Neural progenitor cell (in vitro differentiated cells): ENCODE measurements around the gene CBR3. TPM values are rescaled to one million over a fixed set of nuclear protein-coding genes. Genes with fewer than 3 reads are reported as not detected.

Experiments
- DNase-seq: peaks from one replicate; pipeline ENCODE4 v3.0.0-alpha.2; 2016; ENCODE audit warnings: low spot score
- H2AFZ ChIP-seq: fragments of 200-600 bp; sonication (generic); replicated peaks from 2 replicates; pipeline ENCODE4 v1.6.1; 2016; ENCODE audit warnings: antibody characterized with exemption
- H3F3A ChIP-seq: fragments of 200-600 bp; sonication (generic); 2 replicates; pipeline ENCODE4 v1.6.1; 2016; ENCODE audit warnings: antibody characterized with exemption, low read depth
- H3K27ac ChIP-seq: fragments of 200-600 bp; sonication (generic); 2 replicates; pipeline ENCODE4 v1.5.1; 2016; ENCODE audit warnings: mild to moderate bottlenecking
- H3K27me3 ChIP-seq: fragments of 200-600 bp; sonication (generic); 2 replicates; pipeline ENCODE4 v1.6.1; 2016; ENCODE audit warnings: mild to moderate bottlenecking, moderate library complexity
- H3K36me3 ChIP-seq: fragments of 200-600 bp; sonication (generic); 2 replicates; pipeline ENCODE4 v1.5.1; 2016
- H3K4me1 ChIP-seq: fragments of 200-600 bp; sonication (generic); 2 replicates; pipeline ENCODE4 v1.6.1; 2016; ENCODE audit warnings: mixed run types
- H3K4me2 ChIP-seq: fragments of 200-600 bp; sonication (generic); 2 replicates; pipeline ENCODE4 v1.6.1; 2016
- H3K4me3 ChIP-seq: fragments of 200-600 bp; sonication (generic); 2 replicates; pipeline ENCODE4 v1.5.1; 2016
- H3K79me2 ChIP-seq: fragments of 200-600 bp; sonication (generic); 2 replicates; pipeline ENCODE4 v1.6.1; 2016; ENCODE audit warnings: low read depth
- H3K9ac ChIP-seq: fragments of 200-600 bp; sonication (generic); 2 replicates; pipeline ENCODE4 v1.6.1; 2016
- H3K9me3 ChIP-seq: fragments of 200-600 bp; sonication (generic); 2 replicates; pipeline ENCODE4 v1.5.1; 2016; ENCODE audit warnings: low read depth
- H4K20me1 ChIP-seq: fragments of 200-600 bp; sonication (generic); 2 replicates; pipeline ENCODE4 v1.6.1; 2016; ENCODE audit warnings: low read depth
- H3K27ac Mint-ChIP-seq: 3 replicates; pipeline ENCODE4 v1.8.0; 2021; ENCODE audit warnings: mixed read lengths
- H3K27me3 Mint-ChIP-seq: 2 replicates; pipeline ENCODE4 v1.8.0; 2022; ENCODE audit warnings: low read depth, mild to moderate bottlenecking, inconsistent platforms, moderate library complexity, mixed read lengths; ENCODE audit not compliant: insufficient read depth
- H3K36me3 Mint-ChIP-seq: 3 replicates; pipeline ENCODE4 v1.8.0; 2021; ENCODE audit warnings: mixed read lengths
- H3K4me1 Mint-ChIP-seq: 3 replicates; pipeline ENCODE4 v1.8.0; 2021; ENCODE audit warnings: mixed read lengths
- H3K4me3 Mint-ChIP-seq: 3 replicates; pipeline ENCODE4 v1.8.0; 2021; ENCODE audit warnings: mild to moderate bottlenecking, moderate library complexity, mixed read lengths
- H3K9me3 Mint-ChIP-seq: 3 replicates; pipeline ENCODE4 v1.8.0; 2020; ENCODE audit warnings: mixed read lengths
- CTCF ChIP-seq: fragments of 200-600 bp; sonication (generic); IDR thresholded peaks from 2 replicates; pipeline ENCODE4 v1.5.1; 2017; ENCODE audit warnings: antibody characterized with exemption, mild to moderate bottlenecking
- EZH2 ChIP-seq: fragments of 200-600 bp; sonication (generic); IDR thresholded peaks from 2 replicates; pipeline ENCODE4 v1.6.1; 2017; ENCODE audit warnings: antibody characterized with exemption, mild to moderate bottlenecking, moderate library complexity
- EZH2phosphoT487 ChIP-seq: fragments of 200-600 bp; sonication (generic); IDR thresholded peaks from 2 replicates; pipeline ENCODE4 v1.6.1; 2017; ENCODE audit warnings: antibody characterized with exemption
- total RNA-seq: library from RNA; depleted of rRNA; stranded (reverse); fragments of >200 nt; gene quantifications from 2 replicates; pipeline ENCODE4 v1.2.3, GENCODE V29; 2015; ENCODE audit warnings: low replicate concordance

Gene CBR3
- total RNA-seq, 1 donor from 2014 or later: not detected

- no peak overlapping the region for H3K27ac ChIP-seq
Observed at GRCh38 chr21:36100971-36101641, 33.8 kb upstream of the CBR3 start.

GRCh38 chr21:36103434-36103833 lies 31.4 kb upstream of the CBR3 start:
- peaks cover 7% of the 10 kb centered on the region for H3K27me3 Mint-ChIP-seq
- no peaks in the 10 kb centered on the region for H3K9me3 ChIP-seq
- no peak overlapping the region for H2AFZ ChIP-seq
- H3K4me2 ChIP-seq: no peak overlapping the region
- TF ChIP-seq EZH2phosphoT487 (no peak), CTCF (no peak), EZH2 (no peak)
- no peak overlapping the region for H3K4me3 ChIP-seq
- H3K27ac Mint-ChIP-seq: no peak overlapping the region
- H3K9me3 Mint-ChIP-seq: peaks cover 2% of the 10 kb centered on the region
- H3K9ac ChIP-seq: no peak overlapping the region
- H3K27ac ChIP-seq: no peak overlapping the region
- H3K36me3 ChIP-seq: no peaks in the 10 kb centered on the region
- peaks cover 10% of the 10 kb centered on the region for H3F3A ChIP-seq
- no peak overlapping the region for H3K4me3 Mint-ChIP-seq
- peaks cover 12% of the 10 kb centered on the region for H3K4me1 Mint-ChIP-seq
- DNase-seq: no peak
- H4K20me1 ChIP-seq: no peaks in the 10 kb centered on the region
- H3K79me2 ChIP-seq: no peaks in the 10 kb centered on the region
- H3K27me3 ChIP-seq: no peaks in the 10 kb centered on the region
- H3K4me1 ChIP-seq: peaks cover 5% of the 10 kb centered on the region
- H3K36me3 Mint-ChIP-seq: no peaks in the 10 kb centered on the region

More at GRCh38 chr21:36100971-36101641, 33.8 kb upstream of the CBR3 start:
- no peak for DNase-seq
- Mint-ChIP-seq H3K4me3 (no peak overlapping the region), H3K4me1 (peaks cover 20% of the 10 kb centered on the region), H3K9me3 (peaks cover 2% of the 10 kb centered on the region), H3K36me3 (no peaks in the 10 kb centered on the region), H3K27me3 (peaks cover 5% of the 10 kb centered on the region), H3K27ac (no peak overlapping the region)
- Histone ChIP-seq H3K27me3 (no peaks in the 10 kb centered on the region), H3F3A (peaks cover 27% of the 10 kb centered on the region), H3K79me2 (no peaks in the 10 kb centered on the region), H3K36me3 (no peaks in the 10 kb centered on the region), H3K4me1 (peaks cover 20% of the 10 kb centered on the region), H3K4me3 (no peak overlapping the region), H4K20me1 (no peaks in the 10 kb centered on the region), H2AFZ (no peak overlapping the region), H3K4me2 (no peak overlapping the region), H3K9me3 (no peaks in the 10 kb centered on the region), H3K9ac (no peak overlapping the region)
- no peak for TF ChIP-seq CTCF
- TF ChIP-seq EZH2: no peak
- TF ChIP-seq EZH2phosphoT487: no peak

- no peaks in the 10 kb centered on the region for H3K27me3 ChIP-seq
- H3K9me3 ChIP-seq: no peaks in the 10 kb centered on the region
- no peak overlapping the region for H3K27ac ChIP-seq
- H3F3A ChIP-seq: peaks cover 10% of the 10 kb centered on the region
- no peaks in the 10 kb centered on the region for H4K20me1 ChIP-seq
- TF ChIP-seq EZH2 (no peak), CTCF (peak; percentile 66), EZH2phosphoT487 (no peak)
- H3K9me3 Mint-ChIP-seq: peaks cover 2% of the 10 kb centered on the region
- peak overlapping the region; percentile 66 for H2AFZ ChIP-seq
- no peak overlapping the region for H3K4me3 Mint-ChIP-seq
- DNase-seq: peak; percentile 80
- H3K27me3 Mint-ChIP-seq: peaks cover 9% of the 10 kb centered on the region
- H3K9ac ChIP-seq: no peak overlapping the region
- no peaks in the 10 kb centered on the region for H3K79me2 ChIP-seq
- no peaks in the 10 kb centered on the region for H3K36me3 Mint-ChIP-seq
- no peak overlapping the region for H3K27ac Mint-ChIP-seq
- H3K4me1 Mint-ChIP-seq: peaks cover 12% of the 10 kb centered on the region
- H3K4me3 ChIP-seq: no peak overlapping the region
- H3K36me3 ChIP-seq: no peaks in the 10 kb centered on the region
- peak overlapping the region; percentile 52 for H3K4me2 ChIP-seq
- H3K4me1 ChIP-seq: peaks cover 5% of the 10 kb centered on the region
Observed at GRCh38 chr21:36104317-36105300, 30.3 kb upstream of the CBR3 start.
